ENCODE data around the gene CXCL1. TPM values are rescaled to one million over a fixed set of nuclear protein-coding genes. Genes with fewer than 3 reads are reported as not detected.

The CXCL1 gene
- total RNA-seq, 1 experiment from 2014 or later: not detected

GRCh38 chr4:73843369-73843768, 25.8 kb upstream of the CXCL1 start:
- no peak for DNase-seq
- no peaks in the 10 kb centered on the region for H3K4me1 ChIP-seq

GRCh38 chr4:73844345-73844744, 24.8 kb upstream of the CXCL1 start:
- H3K4me3 ChIP-seq: no peak overlapping the region
- H3K9me3 ChIP-seq (replicated peaks): no peaks in the 10 kb centered on the region
- no peaks in the 10 kb centered on the region for H3K4me1 ChIP-seq
- H3K27me3 ChIP-seq: no peaks in the 10 kb centered on the region; the same call in 1 of the 2 replicates
- no peak overlapping the region for H3K27ac ChIP-seq
- H3K36me3 ChIP-seq: no peaks in the 10 kb centered on the region
- DNase-seq: no peak

More at GRCh38 chr4:73843369-73843768, 25.8 kb upstream of the CXCL1 start:
- Histone ChIP-seq H3K27me3 (no peaks in the 10 kb centered on the region; the same call in 1 of the 2 replicates), H3K4me3 (no peak overlapping the region), H3K9me3 (replicated peaks) (no peaks in the 10 kb centered on the region), H3K36me3 (no peaks in the 10 kb centered on the region), H3K27ac (no peak overlapping the region)

- H3K4me1 ChIP-seq: no peaks in the 10 kb centered on the region
- DNase-seq: no peak
- H3K36me3 ChIP-seq: no peaks in the 10 kb centered on the region
- no peaks in the 10 kb centered on the region for H3K9me3 ChIP-seq (replicated peaks)
- no peak overlapping the region for H3K4me3 ChIP-seq
- H3K27me3 ChIP-seq: no peaks in the 10 kb centered on the region; the same call in 1 of the 2 replicates
- H3K27ac ChIP-seq: no peak overlapping the region
Observed at GRCh38 chr4:73844806-73845205, 24.4 kb upstream of the CXCL1 start.

- H3K9me3 ChIP-seq (replicated peaks): no peaks in the 10 kb centered on the region
- no peaks in the 10 kb centered on the region for H3K36me3 ChIP-seq
- H3K4me3 ChIP-seq: no peak overlapping the region
- no peak overlapping the region for H3K27ac ChIP-seq
- no peak for DNase-seq
- H3K4me1 ChIP-seq: no peaks in the 10 kb centered on the region
- H3K27me3 ChIP-seq: no peaks in the 10 kb centered on the region; the same call in 1 of the 2 replicates
Observed at GRCh38 chr4:73847526-73848182, 21.5 kb upstream of the CXCL1 start.

- Histone ChIP-seq H3K4me3 (no peak overlapping the region), H3K9me3 (replicated peaks) (no peaks in the 10 kb centered on the region), H3K27ac (no peak overlapping the region), H3K27me3 (no peaks in the 10 kb centered on the region; the same call in 1 of the 2 replicates), H3K4me1 (no peaks in the 10 kb centered on the region), H3K36me3 (no peaks in the 10 kb centered on the region)
- no peak for DNase-seq
Observed at GRCh38 chr4:73848183-73848777, 20.9 kb upstream of the CXCL1 start.

GRCh38 chr4:73850261-73850970, 18.8 kb upstream of the CXCL1 start:
- H3K9me3 ChIP-seq (replicated peaks): no peaks in the 10 kb centered on the region
- no peak overlapping the region for H3K27ac ChIP-seq
- no peak overlapping the region for H3K4me3 ChIP-seq
- no peaks in the 10 kb centered on the region for H3K4me1 ChIP-seq
- no peak for DNase-seq
- no peaks in the 10 kb centered on the region; the same call in 1 of the 2 replicates for H3K27me3 ChIP-seq
- H3K36me3 ChIP-seq: no peaks in the 10 kb centered on the region

GRCh38 chr4:73851293-73851692, 17.9 kb upstream of the CXCL1 start:
- no peaks in the 10 kb centered on the region for H3K27me3 ChIP-seq
- DNase-seq: no peak

GRCh38 chr4:73852771-73853170, 16.4 kb upstream of the CXCL1 start:
- H3K4me1 ChIP-seq: no peaks in the 10 kb centered on the region
- H3K4me3 ChIP-seq: no peak overlapping the region
- H3K27me3 ChIP-seq: no peaks in the 10 kb centered on the region
- DNase-seq: no peak
- H3K36me3 ChIP-seq: no peaks in the 10 kb centered on the region
- no peaks in the 10 kb centered on the region; the same call in 1 of the 2 replicates for H3K9me3 ChIP-seq (replicated peaks)
- no peak overlapping the region for H3K27ac ChIP-seq

More at GRCh38 chr4:73851293-73851692, 17.9 kb upstream of the CXCL1 start:
- Histone ChIP-seq H3K4me3 (no peak overlapping the region), H3K9me3 (replicated peaks) (no peaks in the 10 kb centered on the region), H3K27ac (no peak overlapping the region), H3K36me3 (no peaks in the 10 kb centered on the region), H3K4me1 (no peaks in the 10 kb centered on the region)

- H3K4me3 ChIP-seq: no peak within 1 kb of the TSS
- no peaks in the 10 kb centered on the region for H3K36me3 ChIP-seq
- no peaks in the 10 kb centered on the region for H3K27me3 ChIP-seq
- H3K9me3 ChIP-seq (replicated peaks): no peaks in the 10 kb centered on the region; the same call in 1 of the 2 replicates
- no peaks in the 10 kb centered on the region for H3K4me1 ChIP-seq
- peak; percentile 34 to 44 for DNase-seq
- no peak within 1 kb of the TSS for H3K27ac ChIP-seq
Observed at GRCh38 chr4:73853246-73853704, 15.9 kb upstream of the CXCL1 start, which contains the start of gene PF4V1. TSS of gene PF4V1 (plus strand) at chr4:73853296. CDS start at chr4:73853363, 67 bp downstream.

- Histone ChIP-seq H3K4me1 (no peaks in the 10 kb centered on the region), H3K27me3 (no peaks in the 10 kb centered on the region), H3K9me3 (replicated peaks) (no peaks in the 10 kb centered on the region; the same call in 1 of the 2 replicates), H3K4me3 (no peak overlapping the region), H3K27ac (no peak overlapping the region), H3K36me3 (no peaks in the 10 kb centered on the region)
- no peak for DNase-seq
Observed at GRCh38 chr4:73853718-73854473, 15.3 kb upstream of the CXCL1 start.

- H3K36me3 ChIP-seq: no peaks in the 10 kb centered on the region
- no peaks in the 10 kb centered on the region for H3K27me3 ChIP-seq
- H3K4me3 ChIP-seq: no peak overlapping the region
- H3K9me3 ChIP-seq (replicated peaks): no peaks in the 10 kb centered on the region; the same call in 1 of the 2 replicates
- no peak overlapping the region for H3K27ac ChIP-seq
- H3K4me1 ChIP-seq: no peaks in the 10 kb centered on the region
- no peak for DNase-seq
Observed at GRCh38 chr4:73855406-73855805, 13.8 kb upstream of the CXCL1 start.

- DNase-seq: no peak
Observed at GRCh38 chr4:73856518-73856917, 12.7 kb upstream of the CXCL1 start.

GRCh38 chr4:73859614-73860088, 9.5 kb upstream of the CXCL1 start:
- Histone ChIP-seq H3K4me1 (no peaks in the 10 kb centered on the region), H3K27ac (no peak overlapping the region), H3K4me3 (no peak overlapping the region), H3K27me3 (no peaks in the 10 kb centered on the region), H3K36me3 (no peaks in the 10 kb centered on the region), H3K9me3 (replicated peaks) (no peaks in the 10 kb centered on the region; the same call in 1 of the 2 replicates)
- peak in 1 of 2 experiments; percentile 17 for DNase-seq

More at GRCh38 chr4:73856518-73856917, 12.7 kb upstream of the CXCL1 start:
- H3K27ac ChIP-seq: no peak overlapping the region
- H3K4me1 ChIP-seq: no peaks in the 10 kb centered on the region
- no peaks in the 10 kb centered on the region; the same call in 1 of the 2 replicates for H3K9me3 ChIP-seq (replicated peaks)
- no peaks in the 10 kb centered on the region for H3K27me3 ChIP-seq
- no peak overlapping the region for H3K4me3 ChIP-seq
- no peaks in the 10 kb centered on the region for H3K36me3 ChIP-seq

GRCh38 chr4:73860181-73860580, 9.0 kb upstream of the CXCL1 start:
- no peak for DNase-seq

More at GRCh38 chr4:73860181-73860580, 9.0 kb upstream of the CXCL1 start:
- no peak overlapping the region for H3K4me3 ChIP-seq
- H3K27me3 ChIP-seq: no peaks in the 10 kb centered on the region
- no peak overlapping the region for H3K27ac ChIP-seq
- no peaks in the 10 kb centered on the region; the same call in 1 of the 2 replicates for H3K9me3 ChIP-seq (replicated peaks)
- H3K4me1 ChIP-seq: no peaks in the 10 kb centered on the region
- no peaks in the 10 kb centered on the region for H3K36me3 ChIP-seq

Measured in SJCRH30 (cell line).